Measurements from ENCODE around the gene PRPF38B. TPM values are rescaled to one million over a fixed set of nuclear protein-coding genes. Genes with fewer than 3 reads are reported as not detected.

PRPF38B gene, protein sequence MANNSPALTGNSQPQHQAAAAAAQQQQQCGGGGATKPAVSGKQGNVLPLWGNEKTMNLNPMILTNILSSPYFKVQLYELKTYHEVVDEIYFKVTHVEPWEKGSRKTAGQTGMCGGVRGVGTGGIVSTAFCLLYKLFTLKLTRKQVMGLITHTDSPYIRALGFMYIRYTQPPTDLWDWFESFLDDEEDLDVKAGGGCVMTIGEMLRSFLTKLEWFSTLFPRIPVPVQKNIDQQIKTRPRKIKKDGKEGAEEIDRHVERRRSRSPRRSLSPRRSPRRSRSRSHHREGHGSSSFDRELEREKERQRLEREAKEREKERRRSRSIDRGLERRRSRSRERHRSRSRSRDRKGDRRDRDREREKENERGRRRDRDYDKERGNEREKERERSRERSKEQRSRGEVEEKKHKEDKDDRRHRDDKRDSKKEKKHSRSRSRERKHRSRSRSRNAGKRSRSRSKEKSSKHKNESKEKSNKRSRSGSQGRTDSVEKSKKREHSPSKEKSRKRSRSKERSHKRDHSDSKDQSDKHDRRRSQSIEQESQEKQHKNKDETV
- total RNA-seq, result 10 to 100 TPM; 31.7 to 37.7 (median 35.1) TPM

DNA sequence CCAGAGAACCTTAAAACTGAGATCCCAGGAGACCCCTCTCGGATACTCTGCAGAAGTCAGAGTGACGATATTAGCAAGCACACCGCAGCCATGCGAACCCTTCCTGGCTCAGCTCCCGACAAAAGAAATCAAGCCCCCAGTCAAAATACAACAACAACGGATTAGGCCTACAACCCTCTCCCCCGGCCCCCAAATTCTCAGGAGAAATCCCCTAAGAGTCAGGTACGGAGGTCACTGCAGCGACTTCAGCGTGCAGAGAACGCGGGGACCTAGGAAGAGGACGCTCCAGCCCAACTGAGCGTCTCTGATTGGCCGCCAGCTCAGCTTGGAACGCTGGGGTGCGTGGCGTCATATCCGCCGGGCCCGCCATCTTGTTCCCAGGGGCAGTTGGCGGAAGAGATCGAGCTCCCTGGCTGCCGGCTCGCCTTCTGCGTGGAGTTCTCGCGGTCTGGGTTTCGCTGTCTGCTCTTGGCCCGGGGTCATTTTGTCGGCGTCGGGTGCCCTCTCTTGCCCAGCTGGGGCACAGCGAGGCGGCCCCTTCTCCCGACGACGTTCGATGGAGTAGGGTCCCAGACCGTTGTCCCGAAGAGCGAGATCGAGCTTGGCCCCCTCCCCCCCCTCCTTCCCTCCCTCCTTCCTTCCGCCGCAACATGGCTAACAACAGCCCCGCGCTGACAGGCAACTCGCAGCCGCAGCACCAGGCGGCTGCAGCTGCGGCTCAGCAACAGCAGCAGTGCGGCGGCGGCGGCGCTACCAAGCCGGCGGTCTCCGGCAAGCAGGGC lies at the start of gene PRPF38B:
PRPF38B (plus strand) TSS at position 369 of the 782 bp plus-strand sequence; CDS start at position 651, 282 bp downstream.
- no peak for TF ChIP-seq CTCF (IDR thresholded peaks at IDR 0.05; ENCODE audit: low read depth)

GRCh38 chr1:108643492-108644335 lies 48.4 kb upstream of the PRPF38B start:
- no peak for TF ChIP-seq CTCF (IDR thresholded peaks at IDR 0.05; ENCODE audit: low read depth)

- no peak for TF ChIP-seq CTCF (IDR thresholded peaks at IDR 0.05; ENCODE audit: low read depth)
Observed at GRCh38 chr1:108644984-108645383, 47.1 kb upstream of the PRPF38B start.

GRCh38 chr1:108645564-108646184 lies 46.4 kb upstream of the PRPF38B start:
- no peak for TF ChIP-seq CTCF (IDR thresholded peaks at IDR 0.05; ENCODE audit: low read depth)

DNA sequence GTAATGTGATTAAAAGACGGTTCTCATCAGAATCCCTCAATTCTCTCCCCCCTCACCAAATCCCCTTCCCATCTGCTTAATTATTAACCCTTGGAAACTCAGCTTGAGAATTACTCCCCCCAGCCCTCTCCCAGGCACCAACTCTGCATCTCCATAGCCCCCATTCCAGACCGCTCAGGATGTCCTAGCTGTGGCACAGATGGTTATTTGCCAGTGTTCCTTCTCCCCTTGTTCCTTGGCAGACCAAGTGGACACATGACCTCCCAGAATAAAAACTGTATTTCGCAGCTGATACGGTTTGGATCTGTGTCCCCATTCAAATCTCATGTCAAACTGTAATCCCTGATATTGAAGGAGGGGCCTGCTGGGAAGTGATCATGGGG lies 45.9 kb upstream of the PRPF38B start:
- no peak for TF ChIP-seq CTCF (IDR thresholded peaks at IDR 0.05; ENCODE audit: low read depth)

- no peak for TF ChIP-seq CTCF (IDR thresholded peaks at IDR 0.05; ENCODE audit: low read depth)
Observed at GRCh38 chr1:108646648-108647269, 45.4 kb upstream of the PRPF38B start.
